Spinal cord (tissue), 10 donors: ENCODE measurements around the gene CHRFAM7A. TPM values are rescaled to one million over a fixed set of nuclear protein-coding genes. Genes with fewer than 3 reads are reported as not detected.
A peak's percentile ranks its signal among the peaks of the same experiment; 100 is the strongest.
"Not testable (repeated sequence)": the region's sequence is repeated elsewhere in the genome, so short reads cannot be mapped to it uniquely, and the experiment has no call there.

Experiments used
- DNase-seq, 6 donors: peaks; one replicate each; pipeline versions ENCODE4 v3.0.0 to v3.0.0-alpha.2; 2013 to 2015; ENCODE audit warnings: low spot score in 6 of 6, low read depth in 4 of 6
- H3K27ac ChIP-seq: one replicate; pipeline ENCODE4 v1.5.1; 2013; ENCODE audit warnings: low read depth, low read length, control low read depth
- H3K27me3 ChIP-seq: one replicate; pipeline ENCODE4 v1.6.1; 2013; ENCODE audit warnings: low read length; ENCODE audit not compliant: control insufficient read depth, insufficient read depth
- H3K36me3 ChIP-seq: one replicate; pipeline ENCODE4 v1.6.1; 2013; ENCODE audit warnings: low read length; ENCODE audit not compliant: control insufficient read depth, insufficient read depth
- H3K4me1 ChIP-seq: one replicate; pipeline ENCODE4 v1.6.1; 2013; ENCODE audit warnings: low read length; ENCODE audit not compliant: control insufficient read depth, insufficient read depth
- H3K4me3 ChIP-seq: one replicate; pipeline ENCODE4 v1.5.1; 2013; ENCODE audit warnings: low read depth, low read length, control low read depth
- H3K9me3 ChIP-seq: one replicate; pipeline ENCODE4 v1.6.1; 2013; ENCODE audit warnings: low read length; ENCODE audit not compliant: control insufficient read depth, insufficient read depth
- WGBS: methylation state at CpG from one replicate; pipeline ENCODE4 v1.1.5; 2013; ENCODE audit warnings: missing lambda C conversion rate; ENCODE audit not compliant: insufficient coverage; 5-methylcytosine and 5-hydroxymethylcytosine counted together
- long read RNA-seq, 4 donors: transcript quantifications; one replicate each; lab custom pipeline, GENCODE V29; 2026
- polyA plus RNA-seq, 2 donors: library from polyadenylated mRNA; unstranded; fragments of 120-200 nt; gene quantifications; one replicate each; pipeline ENCODE4 v1.2.1, GENCODE V29; 2013; ENCODE audit not compliant: insufficient read length in 2 of 2
- total RNA-seq, 2 donors: library from RNA; depleted of rRNA in 1 of 2; stranded (reverse); fragments of 120-200 nt in 1 of 2; fragments of >200 nt in 1 of 2; gene quantifications; one replicate each; pipeline versions ENCODE4 v1.2.3 to v1.2.4, GENCODE V29; 2013 to 2014
- donor health status: healthy.

The CHRFAM7A gene
- 1 to 10 TPM; 3.2 to 9.0 TPM for total RNA-seq
- polyA plus RNA-seq: 10 to 100 TPM in 1 of 2 donors, 1 to 10 TPM in 1; 8.3 to 10.9 TPM
- long read RNA-seq, donor 1, full-length matches to known transcripts: 2 of 2 reads
- long read RNA-seq, donor 1, partial matches to known transcripts: 0 of 2 reads
- long read RNA-seq, donor 1, other reads (novel, unspliced or antisense): 0 of 2 reads
- long read RNA-seq, donor 2, full-length matches to known transcripts: 2 of 2 reads
- long read RNA-seq, donor 2, partial matches to known transcripts: 0 of 2 reads
- long read RNA-seq, donor 2, other reads (novel, unspliced or antisense): 0 of 2 reads
- long read RNA-seq, donor 3: 0 reads
- long read RNA-seq, donor 4: 0 reads

GRCh38 chr15:30392766-30393663, at the start of gene CHRFAM7A:
Gene CHRFAM7A (minus strand): TSS chr15:30393540. CDS start chr15:30383351, 10,189 bp downstream.
- not testable (repeated sequence) for H3K4me1 ChIP-seq, H3K27ac ChIP-seq, H3K9me3 ChIP-seq, DNase-seq, H3K36me3 ChIP-seq, H3K27me3 ChIP-seq, H3K4me3 ChIP-seq
- WGBS: no CpG with 5 or more reads among the region's 74 CpGs

DNA sequence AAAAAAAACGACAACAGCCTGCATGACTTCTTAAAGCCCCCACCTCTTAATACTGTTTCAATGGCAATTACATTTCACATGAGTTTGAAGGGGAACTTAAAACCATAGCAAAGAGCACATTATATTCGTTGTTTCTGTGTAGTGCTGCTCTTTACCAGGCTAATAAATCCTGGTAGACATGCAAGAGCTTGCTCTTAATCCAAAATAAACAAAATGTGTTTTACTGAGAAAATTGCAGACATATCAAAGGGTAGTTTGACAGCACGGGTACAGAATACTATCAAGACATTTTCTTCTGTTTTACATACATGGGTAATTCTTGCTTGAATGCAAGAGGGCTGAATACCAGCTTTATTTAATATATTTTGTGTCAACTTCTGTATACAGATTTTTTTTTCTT, 45.0 kb upstream of the CHRFAM7A start:
- not testable (repeated sequence) for H3K4me3 ChIP-seq, H3K4me1 ChIP-seq, H3K27ac ChIP-seq, H3K9me3 ChIP-seq, H3K36me3 ChIP-seq, H3K27me3 ChIP-seq, DNase-seq
- no CpG with 5 or more reads among the region's 3 CpGs for WGBS

- WGBS: no CpG with 5 or more reads among the region's 5 CpGs
- not testable (repeated sequence) for H3K27ac ChIP-seq, H3K4me3 ChIP-seq, H3K27me3 ChIP-seq, H3K9me3 ChIP-seq, H3K36me3 ChIP-seq, H3K4me1 ChIP-seq
- peak in 1 of 6 donors; percentile 0 for DNase-seq
These were observed 42.5 kb upstream of the CHRFAM7A start for GRCh38 chr15:30435878-30436277.

- not testable (repeated sequence) for H3K36me3 ChIP-seq, H3K4me1 ChIP-seq, H3K27ac ChIP-seq, H3K4me3 ChIP-seq, DNase-seq, H3K9me3 ChIP-seq, H3K27me3 ChIP-seq
- no CpG with 5 or more reads among the region's 6 CpGs for WGBS
These were observed 27.4 kb upstream of the CHRFAM7A start for GRCh38 chr15:30420723-30421122.

GRCh38 chr15:30414160-30414559, 20.8 kb upstream of the CHRFAM7A start, which contains the start of gene GOLGA8R:
Gene GOLGA8R (minus strand): TSS chr15:30414260. CDS start chr15:30414162, 98 bp downstream.
- H3K27ac ChIP-seq, H3K9me3 ChIP-seq, DNase-seq, H3K27me3 ChIP-seq, H3K36me3 ChIP-seq, H3K4me3 ChIP-seq, H3K4me1 ChIP-seq: not testable (repeated sequence)
- WGBS: no CpG with 5 or more reads among the region's 7 CpGs

DNA sequence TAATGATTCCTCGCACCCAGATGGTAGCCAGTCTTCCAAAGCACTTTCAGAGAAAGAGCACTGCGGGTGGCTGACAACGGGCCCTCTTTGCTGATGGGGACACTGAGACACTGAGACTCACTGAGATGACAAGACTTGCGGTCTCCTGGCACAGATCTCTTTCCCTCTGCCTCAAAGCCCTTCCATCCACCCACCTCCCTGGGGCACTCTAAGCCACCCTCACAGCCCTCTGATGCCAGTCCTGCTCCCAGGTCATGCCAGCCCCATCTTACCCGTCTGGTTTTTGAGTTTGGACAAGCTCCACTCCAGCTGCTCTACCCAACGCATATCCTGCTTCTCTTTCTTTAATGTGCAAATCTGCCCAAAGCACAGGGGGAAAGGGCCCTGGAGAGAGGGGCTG, 14.3 kb upstream of the CHRFAM7A start:
- peak in 1 of 6 donors; percentile 0 for DNase-seq
- 90% methylated on average over 2 of the region's 6 CpGs for WGBS
- not testable (repeated sequence) for H3K27ac ChIP-seq, H3K36me3 ChIP-seq, H3K27me3 ChIP-seq, H3K4me1 ChIP-seq, H3K4me3 ChIP-seq, H3K9me3 ChIP-seq

GRCh38 chr15:30398988-30399387, 5.6 kb upstream of the CHRFAM7A start:
- not testable (repeated sequence) for DNase-seq, H3K27me3 ChIP-seq, H3K4me3 ChIP-seq, H3K27ac ChIP-seq, H3K36me3 ChIP-seq, H3K9me3 ChIP-seq, H3K4me1 ChIP-seq
- WGBS: no CpG with 5 or more reads among the region's 6 CpGs

DNA sequence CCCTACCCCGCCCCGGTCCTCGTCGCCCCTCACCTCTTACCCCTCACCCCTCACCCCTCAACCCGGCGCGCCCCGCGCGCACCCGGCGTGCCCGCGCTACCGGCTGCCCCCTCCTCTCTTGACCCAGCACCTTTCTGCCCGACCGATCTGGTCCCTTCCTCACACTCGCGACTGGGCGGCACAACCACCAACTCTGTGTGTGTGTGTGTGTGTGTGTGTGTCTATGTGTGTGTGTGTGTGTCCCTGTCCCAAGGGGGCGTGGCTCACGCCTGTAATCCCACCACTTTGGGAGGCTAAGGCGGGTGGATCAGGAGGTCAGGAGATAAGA, 288 bp upstream of the CHRFAM7A start:
- H3K27me3 ChIP-seq, DNase-seq, H3K36me3 ChIP-seq, H3K4me3 ChIP-seq, H3K9me3 ChIP-seq, H3K27ac ChIP-seq, H3K4me1 ChIP-seq: not testable (repeated sequence)
- WGBS: no CpG with 5 or more reads among the region's 23 CpGs

GRCh38 chr15:30386318-30386887, 6.9 kb downstream of the CHRFAM7A start:
- WGBS: no CpG with 5 or more reads among the region's 6 CpGs
- H3K27ac ChIP-seq, H3K4me3 ChIP-seq, H3K36me3 ChIP-seq, H3K4me1 ChIP-seq, H3K9me3 ChIP-seq, H3K27me3 ChIP-seq, DNase-seq: not testable (repeated sequence)
